Stimulated activated CD8-positive, alpha-beta memory T cell treated with anti-CD3 and anti-CD28 coated beads, Interleukin-15, amount 100 ng/mL, for 4 hours (primary cell): ENCODE data around the gene GARIN5A.
A peak's percentile ranks its signal among the peaks of the same experiment; 100 is the strongest.

Experiments used
- DNase-seq, 2 donors: peaks; one replicate each; pipeline ENCODE4 v3.0.0-alpha.2; 2020; ENCODE audit warnings: low read depth in 2 of 2

Gene GARIN5A

GRCh38 chr19:50476224-50476906 lies at the start of gene GARIN5A, which contains the start of gene EMC10:
TSS of gene GARIN5A (minus strand) at chr19:50476848. CDS start at chr19:50476388, 460 bp downstream.
TSS of gene EMC10 (plus strand) at chr19:50476507. CDS start at chr19:50476545, 38 bp downstream.
- peak; percentile 85 to 88 for DNase-seq

GRCh38 chr19:50522881-50523280 lies 46.2 kb upstream of the GARIN5A start:
- DNase-seq = no peak

- DNase-seq = no peak
Observed at GRCh38 chr19:50520822-50521465, 44.3 kb upstream of the GARIN5A start.

GRCh38 chr19:50519006-50519575 lies 42.4 kb upstream of the GARIN5A start:
- no peak for DNase-seq

- no peak for DNase-seq
Observed at GRCh38 chr19:50518091-50519005, 41.7 kb upstream of the GARIN5A start.

- DNase-seq = no peak
Observed at GRCh38 chr19:50517704-50518075, 41.0 kb upstream of the GARIN5A start.

- DNase-seq = no peak
Observed at GRCh38 chr19:50516964-50517703, 40.5 kb upstream of the GARIN5A start.

- no peak for DNase-seq
Observed at GRCh38 chr19:50516456-50516855, 39.8 kb upstream of the GARIN5A start.

GRCh38 chr19:50515168-50515561 lies 38.5 kb upstream of the GARIN5A start:
- no peak for DNase-seq

GRCh38 chr19:50514346-50515167 lies 37.9 kb upstream of the GARIN5A start:
- no peak for DNase-seq

- no peak for DNase-seq
Observed at GRCh38 chr19:50513746-50514345, 37.2 kb upstream of the GARIN5A start, which contains the start of gene ASPDH. TSS of gene ASPDH (minus strand) at chr19:50513913. CDS start at chr19:50513823, 90 bp downstream.

GRCh38 chr19:50512999-50513745 lies 36.5 kb upstream of the GARIN5A start:
- DNase-seq = no peak

- DNase-seq = no peak
Observed at GRCh38 chr19:50512112-50512998, 35.7 kb upstream of the GARIN5A start.

GRCh38 chr19:50511069-50511822 lies 34.6 kb upstream of the GARIN5A start, which contains the start of gene JOSD2:
TSS of gene JOSD2 (minus strand) at chr19:50511191. CDS start at chr19:50510431, 760 bp downstream.
- peak; percentile 95 to 98 for DNase-seq

GRCh38 chr19:50510700-50511068 lies 34.0 kb upstream of the GARIN5A start:
- no peak for DNase-seq

- no peak for DNase-seq
Observed at GRCh38 chr19:50510121-50510670, 33.5 kb upstream of the GARIN5A start.

- DNase-seq = no peak
Observed at GRCh38 chr19:50509366-50509765, 32.7 kb upstream of the GARIN5A start.
